Activated CD8-positive, alpha-beta T cell treated with anti-CD3 and anti-CD28 coated beads, Interleukin-2, amount 10 ng/mL, durations not matched to agents 7 days and 5 days (primary cell): Measurements from ENCODE around the gene PCCA. TPM values are rescaled to one million over a fixed set of nuclear protein-coding genes. Genes with fewer than 3 reads are reported as not detected.
"Not testable (repeated sequence)": the region's sequence is repeated elsewhere in the genome, so short reads cannot be mapped to it uniquely, and the experiment has no call there.

Source experiments
- ATAC-seq: fragments of 150-1000 bp; cut with Tn5 transposase; one replicate; pipeline ENCODE4 v1.10.0; 2021; ENCODE audit warnings: moderate library complexity
- CTCF ChIA-PET: fragments of 350-600 bp; sonication (Branson Sonifier 250); formaldehyde crosslinking; loops from one replicate; lab custom pipeline; 2021; ENCODE audit warnings: antibody characterized with exemption; lab: Charles Lee
- POLR2A ChIA-PET: fragments of 350-600 bp; sonication (Branson Sonifier 250); formaldehyde crosslinking; loops from one replicate; lab custom pipeline; 2021; ENCODE audit warnings: antibody characterized with exemption; lab: Charles Lee
- DNase-seq: peaks from one replicate; pipeline ENCODE4 v3.0.0-alpha.2; 2020
- H3K27ac Mint-ChIP-seq: one replicate; pipeline ENCODE4 v1.8.0; 2021; ENCODE audit warnings: mild to moderate bottlenecking, mixed read lengths
- H3K27me3 Mint-ChIP-seq: one replicate; pipeline ENCODE4 v1.8.0; 2021; ENCODE audit warnings: low read depth, mixed read lengths
- H3K36me3 Mint-ChIP-seq: one replicate; pipeline ENCODE4 v1.8.0; 2021; ENCODE audit warnings: low read depth, mixed read lengths
- H3K4me1 Mint-ChIP-seq: one replicate; pipeline ENCODE4 v1.8.0; 2021; ENCODE audit warnings: low read depth, mixed read lengths
- H3K4me3 Mint-ChIP-seq: one replicate; pipeline ENCODE4 v1.8.0; 2021; ENCODE audit warnings: mild to moderate bottlenecking, mixed read lengths
- H3K9me3 Mint-ChIP-seq: one replicate; pipeline ENCODE4 v1.8.0; 2022; ENCODE audit warnings: mixed read lengths; ENCODE audit not compliant: insufficient read depth
- total RNA-seq, 2 experiments: library from RNA; stranded (reverse); gene quantifications; one replicate each; pipeline ENCODE4 v1.2.3, GENCODE V29; 2021

Gene PCCA
- total RNA-seq, 2 experiments from 2014 or later, result 11.4 to 12.2 TPM

DNA sequence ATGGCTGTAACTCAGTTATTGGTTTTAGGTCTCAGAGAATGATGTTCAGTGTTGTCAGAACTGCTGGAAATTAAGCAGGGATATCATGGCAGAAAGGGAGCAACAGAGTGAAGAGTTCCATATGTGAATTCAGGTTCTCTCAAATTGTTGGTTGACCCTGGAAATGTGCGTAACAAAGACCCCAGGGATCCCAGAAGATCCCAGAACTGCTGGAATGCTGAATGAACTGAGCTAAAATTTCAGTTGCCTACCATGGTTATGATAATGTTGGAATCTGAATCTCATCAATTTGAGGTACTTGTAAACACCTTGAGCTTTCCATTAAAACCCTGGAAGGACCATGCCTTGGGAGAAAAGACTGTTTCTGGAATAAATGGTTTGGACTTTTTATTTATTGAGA is 268.9 kb downstream of the PCCA start:
- no peaks in the 10 kb centered on the region for H3K4me1 Mint-ChIP-seq
- no peaks in the 10 kb centered on the region for H3K9me3 Mint-ChIP-seq
- no peaks in the 10 kb centered on the region for H3K36me3 Mint-ChIP-seq
- H3K27me3 Mint-ChIP-seq, result no peaks in the 10 kb centered on the region
- ChIA-PET POLR2A (no interaction called here), CTCF (no interaction called here)
- no peak for DNase-seq
- no peak overlapping the region for H3K4me3 Mint-ChIP-seq
- H3K27ac Mint-ChIP-seq, result no peak overlapping the region
- no peak for ATAC-seq

GRCh38 chr13:100361504-100361903 is 272.6 kb downstream of the PCCA start:
- Mint-ChIP-seq H3K27ac (no peak overlapping the region), H3K4me3 (no peak overlapping the region), H3K9me3 (no peaks in the 10 kb centered on the region), H3K36me3 (no peaks in the 10 kb centered on the region), H3K27me3 (no peaks in the 10 kb centered on the region), H3K4me1 (no peaks in the 10 kb centered on the region)
- DNase-seq (no peak), ATAC-seq (no peak)
- ChIA-PET CTCF (no interaction called here), POLR2A (no interaction called here)

- ChIA-PET CTCF (no interaction called here), POLR2A (no interaction called here)
- DNase-seq (no peak), ATAC-seq (no peak)
- Mint-ChIP-seq H3K27me3 (no peaks in the 10 kb centered on the region), H3K36me3 (no peaks in the 10 kb centered on the region), H3K4me3 (no peak overlapping the region), H3K27ac (no peak overlapping the region), H3K4me1 (no peaks in the 10 kb centered on the region), H3K9me3 (no peaks in the 10 kb centered on the region)
Observed at GRCh38 chr13:100362371-100362770, 273.5 kb downstream of the PCCA start.

DNA sequence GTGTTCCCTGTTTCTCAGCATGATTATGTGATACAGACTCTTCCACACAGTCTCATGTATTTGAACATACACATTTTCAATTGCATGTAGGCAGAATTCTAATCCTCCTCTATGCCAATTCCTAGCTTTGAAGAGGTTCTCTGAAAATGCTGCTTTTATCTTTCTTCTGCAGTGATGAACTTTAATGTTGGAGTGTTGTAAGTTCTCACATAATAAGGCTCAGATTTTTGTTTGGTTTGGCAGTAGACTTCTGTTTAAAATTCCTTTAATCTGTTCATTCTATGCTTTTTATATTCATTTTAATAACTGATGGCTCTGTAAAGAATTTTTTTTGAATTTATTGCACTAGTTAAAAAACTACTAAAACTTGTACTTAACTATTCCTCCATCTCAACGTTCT is 273.9 kb downstream of the PCCA start:
- POLR2A ChIA-PET, result no interaction called here
- ATAC-seq (no peak), DNase-seq (no peak)
- Mint-ChIP-seq H3K4me3 (no peak overlapping the region), H3K27me3 (no peaks in the 10 kb centered on the region), H3K4me1 (no peaks in the 10 kb centered on the region), H3K27ac (no peak overlapping the region), H3K36me3 (no peaks in the 10 kb centered on the region), H3K9me3 (no peaks in the 10 kb centered on the region)
- CTCF ChIA-PET, result no interaction called here

- Mint-ChIP-seq H3K36me3 (no peaks in the 10 kb centered on the region), H3K9me3 (no peaks in the 10 kb centered on the region), H3K27ac (no peak overlapping the region), H3K4me1 (no peaks in the 10 kb centered on the region), H3K4me3 (no peak overlapping the region), H3K27me3 (no peaks in the 10 kb centered on the region)
- ChIA-PET CTCF (no interaction called here), POLR2A (no interaction called here)
- DNase-seq (no peak), ATAC-seq (no peak)
Observed at GRCh38 chr13:100363285-100363711, 274.4 kb downstream of the PCCA start.

DNA sequence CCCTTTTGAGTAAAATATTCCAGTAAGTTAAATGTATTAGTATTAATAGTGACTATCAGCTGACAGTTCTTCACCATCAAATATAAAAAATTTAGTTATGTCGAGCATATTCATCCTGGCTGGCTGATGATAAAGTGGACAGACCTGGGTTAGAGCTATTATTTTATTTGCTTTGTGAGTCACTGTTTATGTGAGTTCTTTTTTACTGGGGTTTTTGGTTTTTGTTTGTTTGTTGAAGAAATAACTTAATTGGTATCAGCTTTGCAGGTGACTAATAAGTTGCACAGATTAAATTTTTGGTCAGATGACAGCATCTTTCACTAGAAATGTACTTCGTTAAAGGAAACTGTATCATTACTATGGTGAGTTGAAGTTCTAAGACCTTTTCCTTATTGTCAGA is 275.0 kb downstream of the PCCA start:
- Mint-ChIP-seq H3K4me1 (no peaks in the 10 kb centered on the region), H3K27me3 (no peaks in the 10 kb centered on the region), H3K4me3 (no peak overlapping the region), H3K36me3 (no peaks in the 10 kb centered on the region), H3K27ac (no peak overlapping the region), H3K9me3 (no peaks in the 10 kb centered on the region)
- no peak for ATAC-seq
- CTCF ChIA-PET, result no interaction called here
- no peak for DNase-seq
- POLR2A ChIA-PET, result no interaction called here

- Mint-ChIP-seq H3K27ac (no peak overlapping the region), H3K36me3 (no peaks in the 10 kb centered on the region), H3K4me3 (no peak overlapping the region), H3K9me3 (no peaks in the 10 kb centered on the region), H3K27me3 (no peaks in the 10 kb centered on the region), H3K4me1 (no peaks in the 10 kb centered on the region)
- DNase-seq, result no peak
- ChIA-PET POLR2A (no interaction called here), CTCF (no interaction called here)
- ATAC-seq, result no peak
Observed at GRCh38 chr13:100364591-100364990, 275.7 kb downstream of the PCCA start.

GRCh38 chr13:100365680-100366079 is 276.8 kb downstream of the PCCA start:
- no peak for ATAC-seq
- CTCF ChIA-PET, result no interaction called here
- H3K27me3 Mint-ChIP-seq, result no peaks in the 10 kb centered on the region
- POLR2A ChIA-PET, result no interaction called here
- H3K27ac Mint-ChIP-seq, result no peak overlapping the region
- no peaks in the 10 kb centered on the region for H3K9me3 Mint-ChIP-seq
- no peaks in the 10 kb centered on the region for H3K36me3 Mint-ChIP-seq
- no peaks in the 10 kb centered on the region for H3K4me1 Mint-ChIP-seq
- H3K4me3 Mint-ChIP-seq, result no peak overlapping the region
- DNase-seq, result no peak

DNA sequence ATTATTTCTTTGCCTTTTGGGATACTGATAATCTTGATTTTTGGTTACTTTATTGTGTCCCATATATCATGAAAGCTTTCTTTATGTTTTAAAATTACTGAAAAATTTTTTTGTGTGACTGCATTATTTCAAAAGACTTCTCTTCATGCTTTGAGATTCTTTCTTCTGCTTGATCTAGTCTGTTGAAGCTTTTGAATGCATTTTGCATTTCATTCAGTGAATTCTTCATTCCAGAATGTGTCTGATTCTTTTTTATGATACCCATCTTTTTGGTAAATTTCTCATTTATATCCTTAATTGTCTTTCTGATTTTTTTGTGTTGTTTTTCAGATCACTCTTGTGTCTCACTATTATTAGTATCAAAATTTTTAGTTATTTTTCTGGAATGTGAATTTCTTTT is 289.6 kb downstream of the PCCA start:
- Mint-ChIP-seq H3K9me3 (peaks cover 18% of the 10 kb centered on the region), H3K36me3 (peaks cover 24% of the 10 kb centered on the region), H3K4me1 (peaks cover under 1% of the 10 kb centered on the region), H3K4me3 (no peak overlapping the region), H3K27ac (no peak overlapping the region), H3K27me3 (no peaks in the 10 kb centered on the region)
- DNase-seq, result no peak
- ChIA-PET CTCF (no interaction called here), POLR2A (no interaction called here)
- ATAC-seq, result no peak

DNA sequence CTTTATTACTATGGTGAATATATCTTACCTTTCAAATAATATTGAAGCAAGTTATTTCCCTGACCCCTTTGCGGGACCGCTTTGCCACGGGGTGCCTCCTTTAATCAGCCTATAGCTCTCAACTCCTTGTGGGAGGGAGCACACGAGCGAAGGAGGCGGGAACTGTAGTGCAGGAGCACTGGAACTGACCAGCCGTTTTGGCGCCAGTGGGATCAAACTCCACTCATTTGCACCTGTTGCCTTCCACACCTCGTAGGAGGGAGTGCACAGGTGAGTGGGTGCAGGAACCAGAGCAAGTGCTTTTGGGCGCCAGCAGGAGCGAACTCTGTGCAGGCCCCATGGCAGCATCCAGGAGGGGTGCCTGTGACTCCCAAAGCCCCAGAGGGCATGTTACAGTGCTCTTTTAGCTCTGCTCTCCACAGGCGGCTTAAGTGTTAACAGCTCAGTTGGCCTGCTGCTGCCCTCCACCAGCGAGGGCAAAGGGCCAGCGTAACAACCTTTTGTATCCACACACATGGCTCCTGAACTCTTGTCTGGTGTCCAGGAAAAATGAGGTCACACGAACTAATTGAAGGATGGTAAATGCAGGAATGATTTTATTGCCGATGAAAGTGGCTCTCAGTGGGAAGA is 292.8 kb downstream of the PCCA start:
- no peak for ATAC-seq
- DNase-seq, result no peak
- H3K27ac Mint-ChIP-seq, result no peak overlapping the region
- peaks cover 18% of the 10 kb centered on the region for H3K9me3 Mint-ChIP-seq
- no peaks in the 10 kb centered on the region for H3K4me1 Mint-ChIP-seq
- ChIA-PET CTCF (interaction anchor here (0.6 kb wide), 1 partner anchor 70 kb away, joined by 3 read pairs; no protein-coding TSS in a partner anchor), POLR2A (no interaction called here)
- no peaks in the 10 kb centered on the region for H3K27me3 Mint-ChIP-seq
- H3K36me3 Mint-ChIP-seq, result peaks cover 22% of the 10 kb centered on the region
- no peak overlapping the region for H3K4me3 Mint-ChIP-seq

DNA sequence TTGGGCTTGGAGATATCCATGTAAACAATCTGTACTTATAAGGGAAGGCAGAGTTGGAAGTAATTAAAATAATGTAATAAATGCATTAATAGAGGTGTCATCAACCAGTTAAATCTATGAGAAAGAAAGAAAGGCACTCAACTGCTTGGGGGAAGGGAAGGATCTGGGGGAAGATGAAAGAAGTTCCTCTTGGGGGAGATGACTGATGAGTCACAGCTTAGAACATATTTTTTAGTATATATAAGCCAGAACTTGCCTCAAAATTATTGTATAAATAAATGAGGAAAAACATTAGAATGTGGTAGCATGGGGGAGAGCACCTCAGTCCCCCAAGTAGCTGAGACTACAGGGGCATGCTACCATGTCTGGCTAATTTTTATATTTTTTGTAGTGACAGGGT is 293.9 kb downstream of the PCCA start:
- POLR2A ChIA-PET, result interaction anchor here (0.6 kb wide), 1 partner anchor 11 kb away, joined by 3 read pairs; no protein-coding TSS in a partner anchor
- peaks cover 13% of the 10 kb centered on the region for H3K9me3 Mint-ChIP-seq
- H3K36me3 Mint-ChIP-seq, result peaks cover 17% of the 10 kb centered on the region
- no peak overlapping the region for H3K4me3 Mint-ChIP-seq
- H3K27me3 Mint-ChIP-seq, result no peaks in the 10 kb centered on the region
- no peak for ATAC-seq
- no peak overlapping the region for H3K27ac Mint-ChIP-seq
- CTCF ChIA-PET, result no interaction called here
- H3K4me1 Mint-ChIP-seq, result no peaks in the 10 kb centered on the region
- DNase-seq, result no peak

DNA sequence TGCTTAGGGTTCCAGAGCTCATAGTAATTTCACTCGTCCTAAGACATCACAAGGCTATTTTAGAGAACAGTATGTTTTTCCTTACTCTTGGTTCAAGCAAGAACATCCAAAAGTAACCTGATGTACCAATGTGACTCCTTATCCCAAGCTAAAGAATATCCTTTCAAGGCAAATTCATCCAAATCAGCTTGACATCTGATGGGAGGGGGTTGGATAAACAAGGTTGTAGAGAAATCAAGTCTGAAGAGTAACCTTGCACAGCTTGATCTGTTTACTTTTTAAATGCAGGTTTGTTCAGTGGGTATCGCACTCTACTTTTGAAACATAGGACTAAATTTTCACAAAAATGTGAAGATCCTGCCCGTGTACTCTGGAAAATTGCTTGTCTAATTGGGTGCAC is 298.5 kb downstream of the PCCA start:
- CTCF ChIA-PET, result interaction anchor here (1.3 kb wide), 1 partner anchor 10 kb away, joined by 3 read pairs; no protein-coding TSS in a partner anchor
- H3K27me3 Mint-ChIP-seq, result no peaks in the 10 kb centered on the region

GRCh38 chr13:100388150-100388549 is 299.3 kb downstream of the PCCA start:
- CTCF ChIA-PET, H3K4me3 Mint-ChIP-seq, H3K27ac Mint-ChIP-seq, H3K36me3 Mint-ChIP-seq, ATAC-seq, H3K27me3 Mint-ChIP-seq, H3K9me3 Mint-ChIP-seq, DNase-seq: not testable (repeated sequence)
- POLR2A ChIA-PET, result interaction anchor here (0.6 kb wide), 1 partner anchor 1014 kb away, joined by 3 read pairs; no protein-coding TSS in a partner anchor
- peaks cover 13% of the 10 kb centered on the region for H3K4me1 Mint-ChIP-seq

More for the DNA sequence above, 298.5 kb downstream of the PCCA start:
- no peak overlapping the region for H3K4me3 Mint-ChIP-seq
- POLR2A ChIA-PET, result no interaction called here
- peaks cover 5% of the 10 kb centered on the region for H3K4me1 Mint-ChIP-seq
- DNase-seq (no peak), ATAC-seq (no peak)
- H3K9me3 Mint-ChIP-seq, result no peaks in the 10 kb centered on the region
- H3K27ac Mint-ChIP-seq, result no peak overlapping the region
- H3K36me3 Mint-ChIP-seq, result peaks cover 3% of the 10 kb centered on the region
